Stimulated activated naive CD8-positive, alpha-beta T cell treated with anti-CD3 and anti-CD28 coated beads, Interleukin-15, amount 100 ng/mL, for 72 hours (primary cell): ENCODE data around the gene QPCT.
"Not testable (repeated sequence)": the region's sequence is repeated elsewhere in the genome, so short reads cannot be mapped to it uniquely, and the experiment has no call there.

Experiments used
- ATAC-seq: fragments of 150-1000 bp; cut with Tn5 transposase; 2 replicates; pipeline ENCODE4 v1.10.0; 2021; ENCODE audit warnings: mild to moderate bottlenecking, moderate library complexity
- DNase-seq, 2 donors: peaks; one replicate each; pipeline ENCODE4 v3.0.0; 2021 to 2022
- H3K27ac Mint-ChIP-seq, 2 donors: one replicate each; pipeline ENCODE4 v1.8.0; 2022; ENCODE audit warnings: mild to moderate bottlenecking in 2 of 2, mixed read lengths in 2 of 2, moderate library complexity in 2 of 2
- H3K27me3 Mint-ChIP-seq: one replicate; pipeline ENCODE4 v1.8.0; 2022; ENCODE audit warnings: mixed read lengths
- H3K4me1 Mint-ChIP-seq: one replicate; pipeline ENCODE4 v1.8.0; 2022; ENCODE audit warnings: mild to moderate bottlenecking, mixed read lengths
- H3K4me3 Mint-ChIP-seq, 2 donors: one replicate each; pipeline ENCODE4 v1.8.0; 2022; ENCODE audit warnings: mild to moderate bottlenecking in 2 of 2, mixed read lengths in 2 of 2, moderate library complexity in 1 of 2
- H3K9me3 Mint-ChIP-seq, 2 donors: one replicate each; pipeline ENCODE4 v1.8.0; 2022; ENCODE audit warnings: mixed read lengths in 2 of 2

QPCT gene

GRCh38 chr2:37364351-37364750 is 19.9 kb downstream of the QPCT start:
- H3K4me1 Mint-ChIP-seq, result no peaks in the 10 kb centered on the region
- no peak overlapping the region for H3K4me3 Mint-ChIP-seq
- H3K27me3 Mint-ChIP-seq, result peaks cover 44% of the 10 kb centered on the region
- H3K27ac Mint-ChIP-seq, result no peak overlapping the region
- ATAC-seq, result no peak
- no peak for DNase-seq
- no peaks in the 10 kb centered on the region for H3K9me3 Mint-ChIP-seq

GRCh38 chr2:37365669-37366068 is 21.2 kb downstream of the QPCT start:
- ATAC-seq, result peak; percentile 89
- peaks cover 36% of the 10 kb centered on the region for H3K27me3 Mint-ChIP-seq
- no peaks in the 10 kb centered on the region for H3K9me3 Mint-ChIP-seq
- peak in 1 of 2 donors; percentile 48 for DNase-seq
- no peak overlapping the region for H3K27ac Mint-ChIP-seq
- H3K4me3 Mint-ChIP-seq, result no peak overlapping the region
- H3K4me1 Mint-ChIP-seq, result no peaks in the 10 kb centered on the region

- DNase-seq (no peak), ATAC-seq (peak; percentile 70)
- Mint-ChIP-seq H3K27me3 (peaks cover 34% of the 10 kb centered on the region), H3K9me3 (no peaks in the 10 kb centered on the region), H3K4me3 (peak overlapping the region; percentile 49), H3K27ac (no peak overlapping the region), H3K4me1 (no peaks in the 10 kb centered on the region)
Observed at GRCh38 chr2:37366773-37367172, 22.3 kb downstream of the QPCT start.

- ATAC-seq, result no peak
- H3K27me3 Mint-ChIP-seq, result peaks cover 36% of the 10 kb centered on the region
- peak overlapping the region; percentile 16 to 49 for H3K4me3 Mint-ChIP-seq
- DNase-seq, result no peak
- H3K27ac Mint-ChIP-seq, result no peak overlapping the region
- no peaks in the 10 kb centered on the region for H3K4me1 Mint-ChIP-seq
- no peaks in the 10 kb centered on the region for H3K9me3 Mint-ChIP-seq
Observed at GRCh38 chr2:37367310-37367709, 22.9 kb downstream of the QPCT start.

- peak; percentile 62 for ATAC-seq
- H3K27ac Mint-ChIP-seq, result no peak overlapping the region
- peak in 1 of 2 donors; percentile 19 for DNase-seq
- H3K9me3 Mint-ChIP-seq, result no peaks in the 10 kb centered on the region
- peak overlapping the region; percentile 16 to 49 for H3K4me3 Mint-ChIP-seq
- peaks cover 36% of the 10 kb centered on the region for H3K27me3 Mint-ChIP-seq
- H3K4me1 Mint-ChIP-seq, result no peaks in the 10 kb centered on the region
Observed at GRCh38 chr2:37367984-37368383, 23.6 kb downstream of the QPCT start.

GRCh38 chr2:37370666-37371065 is 26.2 kb downstream of the QPCT start:
- H3K27ac Mint-ChIP-seq, result no peak overlapping the region
- H3K4me1 Mint-ChIP-seq, result peaks cover 10% of the 10 kb centered on the region
- H3K27me3 Mint-ChIP-seq, result peaks cover 55% of the 10 kb centered on the region

GRCh38 chr2:37372000-37372399 is 27.6 kb downstream of the QPCT start:
- Mint-ChIP-seq H3K27me3 (peaks cover 55% of the 10 kb centered on the region), H3K4me3 (no peak overlapping the region), H3K27ac (no peak overlapping the region), H3K9me3 (no peaks in the 10 kb centered on the region), H3K4me1 (peaks cover 24% of the 10 kb centered on the region)
- DNase-seq (no peak), ATAC-seq (no peak)

More at GRCh38 chr2:37370666-37371065, 26.2 kb downstream of the QPCT start:
- Mint-ChIP-seq H3K9me3 (no peaks in the 10 kb centered on the region), H3K4me3 (no peak overlapping the region)
- ATAC-seq (no peak), DNase-seq (no peak)

GRCh38 chr2:37375741-37376288 is 31.4 kb downstream of the QPCT start:
- ATAC-seq (no peak), DNase-seq (no peak)
- Mint-ChIP-seq H3K27me3 (peaks cover 62% of the 10 kb centered on the region), H3K9me3 (no peaks in the 10 kb centered on the region), H3K4me1 (peaks cover 39% of the 10 kb centered on the region), H3K27ac (peak overlapping the region in 1 of 2 donors; percentile 1), H3K4me3 (peak overlapping the region; percentile 2 to 31)

GRCh38 chr2:37376421-37377186 is 32.2 kb downstream of the QPCT start:
- ATAC-seq (peak; percentile 93), DNase-seq (peak; percentile 53 to 68)
- Mint-ChIP-seq H3K4me3 (peak overlapping the region; percentile 63 to 69), H3K27me3 (peaks cover 56% of the 10 kb centered on the region), H3K4me1 (peaks cover 39% of the 10 kb centered on the region), H3K9me3 (no peaks in the 10 kb centered on the region), H3K27ac (peak overlapping the region; percentile 85 to 94)

GRCh38 chr2:37377187-37377532 is 32.7 kb downstream of the QPCT start:
- H3K27me3 Mint-ChIP-seq, result peaks cover 50% of the 10 kb centered on the region
- peak overlapping the region in 1 of 2 donors; percentile 94 for H3K27ac Mint-ChIP-seq
- DNase-seq (peak; percentile 42 to 71), ATAC-seq (peak; percentile 91)
- H3K9me3 Mint-ChIP-seq, result no peaks in the 10 kb centered on the region
- H3K4me3 Mint-ChIP-seq, result peak overlapping the region in 1 of 2 donors; percentile 69
- H3K4me1 Mint-ChIP-seq, result peaks cover 39% of the 10 kb centered on the region

- Mint-ChIP-seq H3K27me3 (peaks cover 40% of the 10 kb centered on the region), H3K27ac (no peak overlapping the region), H3K4me1 (peaks cover 39% of the 10 kb centered on the region), H3K4me3 (no peak overlapping the region), H3K9me3 (no peaks in the 10 kb centered on the region)
- DNase-seq (no peak), ATAC-seq (no peak)
Observed at GRCh38 chr2:37378411-37378810, 34.0 kb downstream of the QPCT start.

GRCh38 chr2:37379881-37380296 is 35.5 kb downstream of the QPCT start:
- no peak for ATAC-seq
- no peak overlapping the region for H3K27ac Mint-ChIP-seq
- peaks cover 36% of the 10 kb centered on the region for H3K4me1 Mint-ChIP-seq
- DNase-seq, result no peak
- H3K9me3 Mint-ChIP-seq, result no peaks in the 10 kb centered on the region
- H3K4me3 Mint-ChIP-seq, result no peak overlapping the region
- H3K27me3 Mint-ChIP-seq, result peaks cover 28% of the 10 kb centered on the region

- H3K9me3 Mint-ChIP-seq, H3K4me3 Mint-ChIP-seq, ATAC-seq, DNase-seq, H3K27ac Mint-ChIP-seq: not testable (repeated sequence)
- Mint-ChIP-seq H3K4me1 (peaks cover 27% of the 10 kb centered on the region), H3K27me3 (peaks cover 21% of the 10 kb centered on the region)
Observed at GRCh38 chr2:37380787-37381186, 36.4 kb downstream of the QPCT start.

GRCh38 chr2:37384261-37384660 is 39.8 kb downstream of the QPCT start:
- DNase-seq, ATAC-seq, H3K4me1 Mint-ChIP-seq, H3K9me3 Mint-ChIP-seq, H3K27me3 Mint-ChIP-seq, H3K4me3 Mint-ChIP-seq, H3K27ac Mint-ChIP-seq: not testable (repeated sequence)

- Mint-ChIP-seq H3K27ac (no peak overlapping the region), H3K4me1 (no peaks in the 10 kb centered on the region), H3K4me3 (no peak overlapping the region), H3K9me3 (peaks cover 3% of the 10 kb centered on the region in 2 donors), H3K27me3 (no peaks in the 10 kb centered on the region)
- DNase-seq, result no peak
- no peak for ATAC-seq
Observed at GRCh38 chr2:37387148-37387835, 42.9 kb downstream of the QPCT start.

- DNase-seq (no peak), ATAC-seq (no peak)
- Mint-ChIP-seq H3K27me3 (peaks cover under 1% of the 10 kb centered on the region), H3K4me1 (no peaks in the 10 kb centered on the region), H3K9me3 (peaks cover 5 to 7% of the 10 kb centered on the region in 2 donors), H3K27ac (no peak overlapping the region), H3K4me3 (no peak overlapping the region)
Observed at GRCh38 chr2:37388074-37388473, 43.6 kb downstream of the QPCT start.
